CD4-positive, alpha-beta T cell treated with Interferon gamma for 1 hour (primary cell): Measurements from ENCODE around the gene FOXK1.
A peak's percentile ranks its signal among the peaks of the same experiment; 100 is the strongest.

Experiments
- DNase-seq: peaks from one replicate; pipeline ENCODE4 v3.0.0-alpha.2; 2020

The FOXK1 gene

DNA sequence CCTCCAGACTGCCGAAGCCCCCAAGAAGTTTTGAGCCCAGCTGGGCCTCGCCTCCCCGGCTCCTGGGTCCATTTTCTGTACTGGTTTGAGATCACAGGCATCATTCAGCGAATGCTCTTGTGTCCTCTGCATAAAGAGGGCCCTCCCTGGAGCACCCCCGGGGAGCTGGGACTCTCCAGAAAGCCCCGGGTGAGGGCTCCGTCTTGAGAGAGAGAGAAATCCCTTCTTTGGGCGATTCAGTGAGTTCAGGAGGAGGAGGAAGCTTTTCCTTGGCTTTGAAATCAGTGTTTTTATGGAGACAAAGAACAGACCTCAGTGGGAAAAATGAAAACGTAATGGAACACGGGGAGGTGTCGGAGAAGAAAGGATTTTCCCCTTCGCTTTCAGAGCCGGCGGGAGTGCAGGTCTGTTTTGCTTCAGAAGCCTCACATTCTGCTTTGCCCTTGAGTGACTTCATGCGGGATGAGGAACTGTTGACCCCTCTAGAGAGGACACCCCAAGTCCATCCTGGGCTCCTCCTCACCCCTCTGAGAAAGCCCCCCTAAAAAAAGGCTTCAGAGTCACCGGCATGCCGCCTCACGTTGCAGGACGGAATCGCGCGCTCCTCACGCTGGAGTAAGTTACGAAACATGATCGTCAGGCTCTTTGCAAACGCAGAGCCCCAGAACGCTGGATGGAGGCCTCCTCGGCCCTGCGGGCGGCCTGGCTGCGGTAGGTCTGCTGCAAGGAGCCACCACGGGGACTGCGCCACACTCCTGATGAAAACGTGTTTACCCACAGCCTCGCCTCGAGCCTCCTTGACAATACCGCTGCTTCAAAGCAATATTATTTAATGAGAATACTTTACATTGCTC is 84.8 kb downstream of the FOXK1 start:
- DNase-seq, result no peak

DNA sequence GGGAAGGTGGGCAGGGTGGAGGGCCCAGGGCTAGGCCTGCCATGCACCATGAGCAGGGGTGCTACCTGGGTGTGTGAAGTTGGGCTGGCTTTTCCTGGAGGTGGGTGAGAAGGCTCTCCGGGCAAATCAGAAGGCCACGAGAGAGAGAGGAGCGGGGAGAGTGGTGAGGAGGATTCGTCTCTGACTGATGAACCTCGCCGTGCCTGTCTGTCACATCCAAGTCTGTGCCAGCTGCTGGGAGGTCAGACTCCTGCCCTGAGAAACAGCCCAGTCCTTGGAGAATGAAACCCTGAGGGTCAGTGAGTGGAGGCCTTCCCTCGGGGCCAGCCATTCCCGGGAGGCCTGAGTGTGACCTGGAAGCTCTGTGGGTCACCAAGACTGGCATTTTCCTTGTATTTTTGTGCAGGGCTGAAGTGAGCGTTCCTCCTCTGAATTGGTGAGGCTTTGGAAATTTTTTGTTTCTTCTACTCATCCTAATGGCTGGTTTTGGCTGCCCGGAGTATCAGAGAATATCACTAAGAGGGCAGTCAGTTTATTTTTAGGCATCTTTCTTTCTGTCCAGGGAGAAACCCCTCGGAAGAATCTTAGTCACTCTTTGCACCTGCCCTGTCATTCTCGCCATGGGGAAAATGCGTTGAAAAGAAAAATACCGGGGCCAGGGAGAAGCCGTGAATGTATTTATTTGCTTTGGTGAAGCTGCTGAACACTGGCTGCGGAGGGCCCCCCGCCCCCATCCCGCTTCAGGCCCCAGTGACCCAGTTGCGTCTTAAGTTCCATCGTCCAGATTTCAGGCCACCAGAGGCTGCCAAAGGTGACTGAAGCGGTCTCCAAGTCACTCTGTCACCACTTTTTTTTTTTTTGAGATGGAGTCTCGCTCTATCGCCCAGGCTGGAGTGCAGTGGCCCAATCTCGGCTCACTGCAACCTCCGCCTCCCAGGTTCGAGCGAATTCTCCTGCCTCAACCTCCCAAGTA is 86.8 kb downstream of the FOXK1 start:
- no peak for DNase-seq

DNA sequence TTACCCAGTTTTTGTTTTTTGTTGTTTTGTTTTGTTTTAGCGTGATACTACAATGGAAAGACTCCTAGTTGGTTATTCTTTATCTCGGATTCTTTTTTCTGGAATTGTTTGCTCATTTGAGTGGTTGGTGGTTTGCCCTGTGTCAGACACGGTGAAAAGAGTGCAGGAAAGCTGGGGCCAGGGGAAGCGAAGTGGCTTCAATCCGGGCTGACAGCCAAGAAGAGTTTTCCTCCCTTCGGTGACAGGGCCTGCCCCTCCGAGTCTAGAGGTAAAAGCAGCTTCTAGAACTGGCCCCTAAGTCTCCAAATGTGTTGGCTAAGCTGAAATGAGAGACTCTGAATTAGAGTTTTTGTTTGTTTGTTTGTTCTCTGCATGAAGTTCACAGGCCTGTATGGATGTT is 87.7 kb downstream of the FOXK1 start:
- DNase-seq, result no peak

DNA sequence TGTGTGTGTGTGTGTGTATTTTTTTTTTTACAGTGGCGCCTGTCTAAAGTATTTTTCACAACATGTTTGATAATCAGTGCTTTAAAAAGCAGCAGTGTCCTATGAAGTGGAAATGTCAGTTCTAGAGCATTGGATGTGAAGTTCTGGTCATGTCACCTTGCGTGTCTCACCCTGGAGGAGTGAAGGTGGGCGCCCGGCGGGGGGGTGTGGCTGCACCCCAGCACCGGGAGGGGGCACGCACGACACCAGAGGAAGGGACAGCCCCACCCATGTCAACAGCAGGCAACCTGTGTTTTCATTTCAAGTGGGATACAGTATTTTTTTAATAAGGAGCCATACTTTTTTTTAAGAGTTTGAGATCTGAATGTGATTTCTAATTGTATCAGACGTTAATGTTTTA is 88.8 kb downstream of the FOXK1 start:
- DNase-seq, result no peak

DNA sequence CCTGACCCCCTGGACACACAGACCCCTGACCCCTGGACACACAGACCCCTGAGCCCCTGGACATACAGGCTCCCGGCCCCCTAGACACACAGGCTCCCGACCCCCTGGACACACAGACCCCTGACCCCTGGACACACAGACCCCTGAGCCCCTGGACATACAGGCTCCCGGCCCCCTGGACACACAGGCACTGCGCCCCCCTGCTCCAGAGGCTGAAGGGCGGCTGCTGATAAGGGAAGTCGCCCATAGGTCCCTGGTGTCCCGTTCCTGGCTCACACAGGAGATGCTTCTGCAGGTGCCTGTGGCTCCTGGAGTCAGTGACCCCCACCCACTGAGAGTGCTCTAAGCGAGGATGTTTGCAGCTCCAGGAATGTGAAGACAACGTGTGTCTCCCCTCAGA is 89.6 kb downstream of the FOXK1 start:
- DNase-seq, result no peak

DNA sequence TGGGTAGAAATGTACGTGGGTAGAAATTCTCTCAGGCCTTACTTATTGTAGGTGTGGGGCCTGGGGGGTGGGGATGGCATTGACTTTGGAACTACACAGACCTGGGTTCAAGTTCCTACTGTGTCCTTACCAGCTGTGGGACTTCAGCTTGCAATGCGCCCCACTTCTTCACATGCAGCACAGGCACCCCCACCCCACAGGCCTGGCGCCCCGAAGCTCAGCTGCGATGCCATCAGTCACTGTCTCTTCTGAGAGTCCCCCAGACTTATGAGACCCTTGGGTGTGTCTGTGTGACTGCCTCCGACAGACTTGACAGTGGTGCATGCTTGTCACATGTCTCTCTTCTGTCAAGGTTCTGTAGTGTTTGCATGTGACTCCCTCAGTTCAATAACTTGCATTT is 90.2 kb downstream of the FOXK1 start:
- no peak for DNase-seq

DNA sequence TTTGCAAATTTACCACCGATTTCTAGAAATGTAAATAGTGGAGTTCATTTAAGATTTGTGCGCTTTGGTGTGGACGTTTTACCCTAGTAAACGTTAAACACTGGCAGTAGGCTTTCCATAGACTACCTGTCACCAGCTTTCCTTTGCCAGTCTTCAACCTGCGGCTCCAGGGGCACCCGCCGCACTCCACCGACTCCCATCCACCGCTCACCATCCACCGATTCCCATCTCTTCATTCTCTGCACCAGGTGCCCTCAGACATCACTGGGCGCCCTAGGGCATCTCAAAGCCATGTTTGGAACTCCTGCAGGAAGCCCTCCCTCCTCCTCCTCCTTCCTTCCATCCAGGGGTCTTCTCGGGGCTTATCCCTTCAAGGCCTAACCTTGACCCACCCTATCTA is 91.9 kb downstream of the FOXK1 start:
- DNase-seq, result no peak

DNA sequence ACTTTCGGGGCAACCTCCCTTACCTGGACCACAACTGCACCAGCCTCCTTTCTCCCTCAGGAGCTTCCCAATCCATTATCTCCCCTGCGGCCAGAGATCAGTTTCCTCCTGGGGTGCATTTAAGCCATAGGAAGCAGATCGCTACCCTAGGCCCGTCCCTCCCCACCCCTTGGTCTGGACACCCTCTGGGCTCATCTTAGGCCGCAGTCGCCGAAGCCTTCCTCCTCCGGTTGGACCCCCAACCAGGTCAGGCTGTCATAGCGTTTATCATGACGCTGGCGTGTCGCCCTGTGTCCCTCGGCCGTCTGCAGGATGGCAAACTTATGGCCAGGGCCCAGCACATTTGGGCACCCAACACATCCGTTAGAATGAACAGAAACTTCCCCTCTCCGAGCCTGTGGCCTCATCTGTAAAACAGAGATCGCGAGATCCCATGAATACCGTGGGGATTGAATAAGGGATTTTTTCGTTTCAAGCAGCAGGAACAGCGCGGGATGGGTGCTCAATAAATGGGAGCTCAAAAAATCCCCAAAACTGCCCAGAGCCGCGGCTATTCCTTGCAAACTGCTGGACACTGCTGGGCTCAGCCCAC is 92.7 kb downstream of the FOXK1 start:
- peak; percentile 40 for DNase-seq

DNA sequence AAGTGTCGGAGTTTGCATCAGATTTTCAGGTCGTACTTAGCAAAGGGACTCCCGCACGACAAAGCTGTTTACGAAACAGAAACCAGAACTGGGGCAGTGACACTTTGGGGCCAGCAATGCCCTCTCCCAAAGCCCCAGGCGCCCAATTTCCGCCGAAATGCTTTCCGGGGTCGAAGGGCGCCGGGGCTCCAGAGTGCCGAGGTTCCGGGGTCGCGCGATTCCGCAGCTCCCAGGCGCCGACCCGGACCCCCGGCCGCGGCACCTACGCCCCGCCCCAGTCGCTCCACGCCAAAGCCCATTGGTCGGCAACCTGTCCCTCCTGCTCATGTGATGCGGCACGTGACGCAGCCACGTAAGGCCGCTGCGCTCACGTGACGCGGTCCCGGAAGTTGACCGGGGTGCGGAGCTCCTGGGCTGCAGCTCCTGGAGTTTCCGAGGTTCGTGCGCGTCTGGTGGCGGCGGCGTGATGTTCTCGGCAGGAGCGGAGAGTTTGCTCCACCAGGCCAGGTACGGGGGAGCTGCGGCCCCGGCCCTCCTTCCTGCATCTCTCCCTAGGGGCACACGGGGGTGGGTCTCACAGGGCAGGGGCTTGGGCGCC is 93.3 kb downstream of the FOXK1 start, which contains the start of gene AP5Z1:
TSS of gene AP5Z1 (plus strand) at position 374 of the 598 bp plus-strand sequence. CDS start at position 467, 93 bp downstream.
- peak; percentile 95 for DNase-seq

DNA sequence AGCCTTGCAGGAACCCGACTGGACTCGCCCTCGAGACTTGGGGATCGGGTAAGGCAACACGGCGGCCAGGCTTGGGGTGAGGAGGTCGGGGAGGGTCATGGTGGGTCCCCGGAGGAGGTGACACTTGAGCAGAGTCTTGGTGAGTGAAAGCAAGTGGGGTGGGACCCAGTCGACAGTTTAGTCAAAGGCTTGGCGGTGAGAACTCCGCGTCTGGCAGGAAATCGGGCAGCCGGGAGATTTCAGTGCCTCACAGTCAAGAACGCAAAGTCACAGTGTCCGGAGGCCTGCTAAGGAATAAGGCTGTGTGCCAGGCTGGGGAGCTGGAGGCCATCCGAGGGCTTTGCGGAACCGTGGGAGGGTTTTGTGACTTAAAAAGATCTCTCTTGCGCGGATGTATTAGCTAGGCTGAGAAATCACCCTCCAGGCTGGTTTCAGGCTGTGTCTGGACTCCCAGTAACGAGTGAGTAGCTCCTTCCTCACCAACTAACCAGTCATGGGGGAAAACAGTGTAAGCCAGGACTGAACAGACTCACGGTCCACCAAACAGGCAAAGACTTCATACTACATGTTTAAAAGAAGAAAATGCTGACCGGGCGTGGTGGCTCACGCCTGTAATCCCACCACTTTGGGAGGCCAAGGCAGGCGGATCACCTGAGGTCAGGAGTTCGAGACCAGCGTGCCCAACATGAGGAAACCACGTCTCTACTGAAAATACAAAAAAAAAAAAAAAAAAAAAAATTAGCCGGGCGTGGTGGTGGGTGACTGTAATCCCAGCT is 93.9 kb downstream of the FOXK1 start:
- peak; percentile 38 for DNase-seq

DNA sequence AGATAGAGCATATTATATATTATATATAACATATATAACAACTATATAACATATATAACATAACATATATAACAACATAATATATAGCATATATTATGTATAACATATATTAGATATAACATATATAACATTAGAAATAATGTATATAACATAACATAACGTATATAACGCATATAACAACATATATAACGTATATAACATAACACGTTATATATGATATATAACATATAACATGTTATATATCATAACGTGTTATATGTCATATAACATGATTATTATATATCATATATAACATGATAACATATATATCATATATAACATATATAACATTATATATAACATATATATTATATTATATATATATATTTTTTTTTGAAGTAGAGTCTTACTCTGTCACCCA is 97.0 kb downstream of the FOXK1 start:
- no peak for DNase-seq

DNA sequence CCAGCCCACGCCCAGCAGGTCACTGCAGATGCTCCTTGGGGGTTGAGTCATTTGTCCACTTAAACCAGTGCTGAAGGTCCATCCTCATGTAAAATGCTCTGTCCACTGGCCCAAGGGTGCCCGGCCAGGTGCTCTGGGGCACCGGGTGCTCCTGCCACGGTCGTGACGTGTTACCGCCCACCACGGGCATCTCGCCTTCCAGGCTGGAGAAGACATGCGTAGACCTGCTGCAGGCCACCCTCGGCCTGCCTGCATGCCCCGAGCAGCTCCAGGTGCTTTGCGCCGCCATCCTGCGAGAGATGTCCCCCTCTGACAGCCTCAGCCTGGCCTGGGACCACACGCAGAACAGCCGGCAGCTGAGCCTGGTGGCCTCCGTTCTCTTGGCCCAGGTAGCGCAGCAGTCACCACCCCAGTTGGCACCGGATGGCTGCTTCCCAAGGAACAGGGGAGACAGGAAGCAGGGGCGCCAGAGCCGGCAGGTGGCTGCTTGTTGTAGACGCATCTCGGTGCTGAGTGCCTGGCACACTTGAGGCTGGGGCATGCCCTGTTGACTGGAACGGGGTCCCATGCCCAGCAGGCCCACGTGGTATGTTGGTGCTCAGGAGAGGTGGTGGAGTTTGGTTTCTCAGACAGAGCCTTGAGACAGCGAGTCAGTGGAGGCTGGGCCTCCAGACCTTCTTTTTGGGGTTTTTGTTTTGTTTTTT is 99.4 kb downstream of the FOXK1 start:
- no peak for DNase-seq

DNA sequence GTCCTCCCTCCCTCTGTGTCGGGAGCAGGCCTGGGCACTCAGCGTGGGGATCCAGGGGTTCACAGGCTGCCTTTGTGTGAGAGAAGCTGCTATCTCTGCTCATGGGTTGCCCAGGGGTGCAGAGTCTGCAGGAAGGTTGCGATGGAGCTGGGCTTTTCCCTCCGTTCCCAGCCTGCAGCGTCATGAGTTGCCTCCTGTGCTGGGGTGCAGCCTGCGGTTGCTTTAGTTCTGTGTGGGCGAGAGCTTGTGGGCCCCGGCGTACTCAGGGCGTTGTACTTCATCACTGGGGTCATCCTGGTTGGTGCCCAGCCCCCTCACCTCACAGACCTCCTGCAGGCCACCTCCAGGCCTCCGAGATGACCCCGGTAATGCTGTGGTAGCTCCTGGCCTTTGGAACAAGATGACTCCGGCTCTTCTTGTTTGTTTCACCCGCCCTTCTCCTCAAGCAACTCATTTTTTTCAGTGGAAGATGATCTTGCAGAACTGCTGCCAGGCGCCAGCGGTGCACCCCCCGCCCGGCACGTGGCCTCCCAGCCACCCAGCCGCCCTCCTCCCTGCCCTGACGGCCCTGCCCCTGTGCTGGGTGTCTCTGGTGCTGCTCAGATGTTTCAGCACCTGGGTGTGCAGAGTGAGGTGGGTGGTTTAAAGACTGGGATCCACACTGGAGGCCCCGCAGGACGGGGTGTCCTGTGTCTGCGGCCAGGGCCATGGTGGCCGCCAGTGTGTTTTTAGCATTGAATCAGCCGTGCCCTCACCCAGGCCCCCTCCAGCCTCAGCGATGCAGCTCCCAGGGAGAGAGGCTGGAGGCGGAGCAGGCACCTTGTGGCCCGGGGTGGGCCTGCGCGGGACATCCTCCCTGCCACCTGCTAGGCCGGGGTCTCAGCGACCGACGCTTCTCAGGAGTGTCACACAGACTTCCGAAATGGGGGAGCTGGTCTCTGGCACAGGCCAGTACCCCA is 100.5 kb downstream of the FOXK1 start:
- DNase-seq, result no peak

DNA sequence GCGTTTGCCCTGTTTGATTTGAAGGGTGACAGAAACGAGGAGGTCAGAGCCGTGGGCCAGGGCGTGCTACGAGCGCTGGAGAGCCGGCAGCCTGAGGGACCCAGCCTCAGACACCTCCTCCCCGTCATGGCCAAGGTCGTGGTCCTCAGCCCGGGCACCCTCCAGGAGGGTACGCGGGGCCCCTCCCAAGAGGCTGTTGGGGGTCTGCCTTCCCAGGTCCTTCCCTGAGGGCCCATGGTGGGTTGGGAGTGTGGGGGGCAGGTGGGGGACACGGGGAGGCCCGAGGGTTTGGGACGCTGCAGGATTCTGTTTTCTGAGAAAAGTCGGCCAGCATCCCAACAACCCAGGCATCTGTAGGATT is 101.2 kb downstream of the FOXK1 start:
- no peak for DNase-seq

DNA sequence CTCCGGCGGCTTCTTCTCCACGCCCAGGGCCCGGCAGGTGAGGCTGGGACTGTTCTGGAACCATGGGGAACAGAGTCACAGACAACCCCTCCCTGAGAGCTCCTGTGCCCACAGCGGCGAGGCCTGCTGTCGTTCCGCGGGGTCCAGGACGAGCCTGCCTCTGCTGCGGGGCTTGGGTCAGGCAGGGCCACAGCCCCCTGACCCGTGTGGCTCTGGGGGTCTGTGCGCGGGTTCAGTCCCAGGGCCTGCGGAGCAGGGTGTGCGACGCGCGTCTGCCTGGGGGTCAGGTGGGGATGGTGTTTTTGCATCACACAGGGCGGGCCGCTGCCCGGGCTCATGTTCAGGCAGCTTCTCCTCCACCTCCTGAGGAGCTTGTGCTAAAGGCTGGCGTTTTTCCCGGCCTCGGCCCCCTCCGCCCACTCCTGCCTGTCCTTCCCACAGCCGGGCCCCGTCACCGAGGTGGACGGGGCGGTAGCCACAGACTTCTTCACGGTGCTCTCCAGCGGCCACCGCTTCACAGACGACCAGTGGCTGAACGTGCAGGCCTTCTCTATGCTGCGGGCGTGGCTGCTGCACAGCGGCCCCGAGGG is 101.8 kb downstream of the FOXK1 start:
- no peak for DNase-seq

DNA sequence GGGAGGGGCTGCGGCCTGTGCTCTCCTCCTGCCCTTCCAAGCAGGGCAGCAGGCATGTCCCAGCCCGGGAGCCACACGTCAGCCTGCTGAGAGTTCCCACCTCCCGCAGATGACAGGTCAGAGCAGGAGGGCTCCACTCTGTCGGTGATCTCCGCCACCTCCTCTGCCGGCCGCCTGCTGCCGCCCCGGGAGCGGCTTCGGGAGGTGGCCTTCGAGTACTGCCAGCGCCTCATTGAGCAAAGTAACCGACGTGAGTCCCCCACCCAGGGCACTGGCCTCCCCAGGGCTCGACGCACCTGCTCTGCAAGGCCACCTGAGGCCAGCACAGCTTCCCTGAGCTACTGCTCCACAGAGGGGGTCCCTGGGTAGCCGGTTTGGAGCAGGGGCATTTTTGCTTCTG is 102.7 kb downstream of the FOXK1 start:
- no peak for DNase-seq

DNA sequence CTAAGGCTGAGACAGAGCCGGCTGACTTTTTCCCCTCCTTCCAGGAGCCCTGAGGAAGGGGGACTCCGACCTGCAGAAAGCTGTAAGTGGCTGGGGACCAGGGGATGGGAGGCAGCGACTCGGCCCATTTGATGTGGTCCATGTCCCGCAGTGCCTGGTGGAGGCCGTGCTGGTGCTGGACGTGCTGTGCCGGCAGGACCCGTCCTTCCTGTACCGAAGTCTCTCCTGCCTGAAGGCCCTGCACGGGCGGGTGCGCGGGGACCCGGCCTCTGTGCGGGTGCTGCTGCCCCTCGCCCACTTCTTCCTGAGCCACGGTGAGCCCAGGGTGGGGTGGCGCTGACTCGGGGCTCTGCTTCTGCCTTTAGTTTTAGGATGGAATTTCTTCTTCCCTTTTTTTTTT is 103.3 kb downstream of the FOXK1 start:
- DNase-seq, result no peak

DNA sequence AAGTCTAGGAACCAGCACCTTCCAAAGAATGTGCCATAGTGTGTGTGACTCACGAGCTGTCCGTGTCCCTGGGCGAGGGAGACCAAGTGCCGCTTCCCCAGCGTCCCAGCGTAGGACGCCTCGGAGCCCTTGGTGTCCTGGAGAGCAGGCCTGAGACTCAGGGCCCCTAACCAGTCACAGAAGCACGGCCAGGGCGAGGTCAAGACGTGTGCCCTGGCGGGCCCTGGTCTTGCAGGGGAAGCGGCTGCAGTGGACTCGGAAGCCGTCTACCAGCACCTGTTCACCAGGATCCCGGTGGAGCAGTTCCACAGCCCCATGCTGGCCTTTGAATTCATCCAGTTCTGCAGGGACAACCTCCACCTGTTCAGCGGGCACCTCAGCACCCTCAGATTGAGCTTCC is 103.9 kb downstream of the FOXK1 start:
- no peak for DNase-seq

DNA sequence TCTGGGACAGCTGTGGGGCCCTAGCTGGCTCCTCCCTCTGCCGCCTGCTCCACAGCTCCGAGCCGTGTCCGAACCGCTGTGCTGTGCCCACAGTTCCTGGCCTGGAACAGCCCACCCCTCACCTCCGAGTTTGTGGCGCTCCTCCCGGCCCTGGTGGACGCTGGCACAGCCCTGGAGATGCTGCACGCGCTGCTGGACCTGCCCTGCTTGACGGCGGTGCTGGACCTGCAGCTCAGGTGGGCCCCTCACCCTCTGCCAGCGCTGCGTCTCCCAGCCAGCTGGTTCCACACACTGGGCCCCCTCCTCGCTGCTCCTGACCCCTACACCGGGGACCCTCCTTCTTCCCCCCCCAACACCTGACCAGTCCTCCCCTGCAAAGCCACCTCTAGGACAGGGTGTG is 105.4 kb downstream of the FOXK1 start:
- no peak for DNase-seq
